Adrenal gland (tissue), 5 donors: ENCODE measurements around the gene CDHR1.

Source experiments
- CTCF ChIP-seq, 6 experiments: fragments of 450-650 bp in 4 of 6; fragments of 200-600 bp in 2 of 6; sonication (generic) in 1 of 6; IDR thresholded peaks; 1 replicate in 5 of 6; 2 replicates in 1 of 6; pipeline versions ENCODE4 v1.5.1 to v1.8.0; 2016 to 2021; ENCODE audit warnings: antibody characterized with exemption in 6 of 6, mild to moderate bottlenecking in 2 of 6, moderate library complexity in 1 of 6
- POLR2A ChIP-seq, 2 donors: fragments of 450-650 bp; IDR thresholded peaks; one replicate each; pipeline ENCODE4 v1.6.1; 2017; ENCODE audit warnings: antibody characterized with exemption in 2 of 2, mild to moderate bottlenecking in 2 of 2, moderate library complexity in 1 of 2
- donor health status: DM: no; HTN: no; CAD: no.

- TF ChIP-seq CTCF (IDR thresholded peaks at IDR 0.05), result no peak
- TF ChIP-seq POLR2A (IDR thresholded peaks at IDR 0.05), result no peak
Measured at GRCh38 chr10:84177541-84178141, 16.7 kb upstream of the CDHR1 start.
